ENCODE results near the gene MARK2.

MARK2 gene

GRCh38 chr11:63876616-63877015 is 37.7 kb downstream of the MARK2 start:
- H3K4me3 Mint-ChIP-seq, result no peak overlapping the region
- H3K36me3 Mint-ChIP-seq, result peaks cover 2% of the 10 kb centered on the region
- H3K4me1 Mint-ChIP-seq (ENCODE audit: low read depth), result peaks cover 82% of the 10 kb centered on the region
- H3K27me3 Mint-ChIP-seq, result no peaks in the 10 kb centered on the region
- no peaks in the 10 kb centered on the region for H3K9me3 Mint-ChIP-seq (ENCODE audit: low read depth)
- no peak overlapping the region for H3K27ac Mint-ChIP-seq

- H3K36me3 Mint-ChIP-seq, result peaks cover 2% of the 10 kb centered on the region
- H3K4me3 Mint-ChIP-seq, result no peak overlapping the region
- peaks cover 79% of the 10 kb centered on the region for H3K4me1 Mint-ChIP-seq (ENCODE audit: low read depth)
- H3K9me3 Mint-ChIP-seq (ENCODE audit: low read depth), result no peaks in the 10 kb centered on the region
- no peaks in the 10 kb centered on the region for H3K27me3 Mint-ChIP-seq
- H3K27ac Mint-ChIP-seq, result peak overlapping the region; percentile 72
Observed at GRCh38 chr11:63877658-63878241, 38.8 kb downstream of the MARK2 start.

- Mint-ChIP-seq H3K9me3 (ENCODE audit: low read depth) (no peaks in the 10 kb centered on the region), H3K27ac (peak overlapping the region; percentile 46), H3K36me3 (peaks cover 2% of the 10 kb centered on the region), H3K4me3 (peak overlapping the region; percentile 15), H3K27me3 (no peaks in the 10 kb centered on the region), H3K4me1 (ENCODE audit: low read depth) (peaks cover 81% of the 10 kb centered on the region)
Observed at GRCh38 chr11:63879598-63880402, 40.9 kb downstream of the MARK2 start.

GRCh38 chr11:63880403-63880790 is 41.5 kb downstream of the MARK2 start:
- Mint-ChIP-seq H3K4me1 (ENCODE audit: low read depth) (peaks cover 83% of the 10 kb centered on the region), H3K27me3 (no peaks in the 10 kb centered on the region), H3K9me3 (ENCODE audit: low read depth) (no peaks in the 10 kb centered on the region), H3K36me3 (peaks cover 2% of the 10 kb centered on the region), H3K27ac (peak overlapping the region; percentile 66), H3K4me3 (peak overlapping the region; percentile 46)

- H3K4me1 Mint-ChIP-seq (ENCODE audit: low read depth), result peaks cover 80% of the 10 kb centered on the region
- H3K9me3 Mint-ChIP-seq (ENCODE audit: low read depth), result no peaks in the 10 kb centered on the region
- no peaks in the 10 kb centered on the region for H3K27me3 Mint-ChIP-seq
- H3K36me3 Mint-ChIP-seq, result peaks cover 2% of the 10 kb centered on the region
- H3K27ac Mint-ChIP-seq, result peak overlapping the region; percentile 70
- peak overlapping the region; percentile 17 for H3K4me3 Mint-ChIP-seq
Observed at GRCh38 chr11:63882555-63883242, 43.8 kb downstream of the MARK2 start.

GRCh38 chr11:63883791-63884190 is 44.9 kb downstream of the MARK2 start:
- H3K36me3 Mint-ChIP-seq, result no peaks in the 10 kb centered on the region
- H3K27ac Mint-ChIP-seq, result peak overlapping the region; percentile 70
- peaks cover 81% of the 10 kb centered on the region for H3K4me1 Mint-ChIP-seq (ENCODE audit: low read depth)
- H3K27me3 Mint-ChIP-seq, result no peaks in the 10 kb centered on the region
- H3K9me3 Mint-ChIP-seq (ENCODE audit: low read depth), result no peaks in the 10 kb centered on the region
- H3K4me3 Mint-ChIP-seq, result no peak overlapping the region

- H3K4me1 Mint-ChIP-seq (ENCODE audit: low read depth), result peaks cover 81% of the 10 kb centered on the region
- H3K27ac Mint-ChIP-seq, result peak overlapping the region; percentile 70
- H3K36me3 Mint-ChIP-seq, result no peaks in the 10 kb centered on the region
- H3K27me3 Mint-ChIP-seq, result no peaks in the 10 kb centered on the region
- H3K9me3 Mint-ChIP-seq (ENCODE audit: low read depth), result no peaks in the 10 kb centered on the region
- H3K4me3 Mint-ChIP-seq, result no peak overlapping the region
Observed at GRCh38 chr11:63884196-63884932, 45.5 kb downstream of the MARK2 start.

- Mint-ChIP-seq H3K4me1 (ENCODE audit: low read depth) (peaks cover 86% of the 10 kb centered on the region), H3K36me3 (no peaks in the 10 kb centered on the region), H3K4me3 (peak overlapping the region; percentile 89), H3K27ac (peak overlapping the region; percentile 78), H3K27me3 (no peaks in the 10 kb centered on the region), H3K9me3 (ENCODE audit: low read depth) (no peaks in the 10 kb centered on the region)
Observed at GRCh38 chr11:63887386-63887999, 48.6 kb downstream of the MARK2 start.

- Mint-ChIP-seq H3K9me3 (ENCODE audit: low read depth) (no peaks in the 10 kb centered on the region), H3K36me3 (peaks cover 2% of the 10 kb centered on the region), H3K27me3 (no peaks in the 10 kb centered on the region), H3K27ac (peak overlapping the region; percentile 91), H3K4me3 (peak overlapping the region; percentile 89), H3K4me1 (ENCODE audit: low read depth) (peaks cover 79% of the 10 kb centered on the region)
Observed at GRCh38 chr11:63888170-63889086, 49.5 kb downstream of the MARK2 start.

- Mint-ChIP-seq H3K4me3 (peak overlapping the region; percentile 89), H3K27ac (peak overlapping the region; percentile 91), H3K36me3 (peaks cover 2% of the 10 kb centered on the region), H3K27me3 (no peaks in the 10 kb centered on the region), H3K4me1 (ENCODE audit: low read depth) (peaks cover 76% of the 10 kb centered on the region), H3K9me3 (ENCODE audit: low read depth) (no peaks in the 10 kb centered on the region)
Observed at GRCh38 chr11:63889344-63889743, 50.4 kb downstream of the MARK2 start.

GRCh38 chr11:63890368-63890767 is 51.5 kb downstream of the MARK2 start:
- H3K4me1 Mint-ChIP-seq (ENCODE audit: low read depth), result peaks cover 69% of the 10 kb centered on the region
- no peaks in the 10 kb centered on the region for H3K9me3 Mint-ChIP-seq (ENCODE audit: low read depth)
- peak overlapping the region; percentile 89 for H3K4me3 Mint-ChIP-seq
- no peaks in the 10 kb centered on the region for H3K27me3 Mint-ChIP-seq
- H3K27ac Mint-ChIP-seq, result peak overlapping the region; percentile 68
- peaks cover 2% of the 10 kb centered on the region for H3K36me3 Mint-ChIP-seq

- Mint-ChIP-seq H3K27me3 (no peaks in the 10 kb centered on the region), H3K27ac (no peak overlapping the region), H3K4me3 (peak overlapping the region; percentile 17), H3K9me3 (ENCODE audit: low read depth) (no peaks in the 10 kb centered on the region), H3K4me1 (ENCODE audit: low read depth) (peaks cover 71% of the 10 kb centered on the region), H3K36me3 (peaks cover 5% of the 10 kb centered on the region)
Observed at GRCh38 chr11:63892228-63892627, 53.3 kb downstream of the MARK2 start.

GRCh38 chr11:63893355-63893754 is 54.4 kb downstream of the MARK2 start:
- Mint-ChIP-seq H3K36me3 (peaks cover 5% of the 10 kb centered on the region), H3K27me3 (no peaks in the 10 kb centered on the region), H3K4me1 (ENCODE audit: low read depth) (peaks cover 61% of the 10 kb centered on the region), H3K27ac (no peak overlapping the region), H3K9me3 (ENCODE audit: low read depth) (no peaks in the 10 kb centered on the region), H3K4me3 (no peak overlapping the region)
